Measurements from ENCODE around the gene BDH2. TPM values are rescaled to one million over a fixed set of nuclear protein-coding genes. Genes with fewer than 3 reads are reported as not detected.

The BDH2 gene
- total and polyA plus RNA-seq, 9 donors = 34.1 to 66.2 (median 47.8) TPM

DNA sequence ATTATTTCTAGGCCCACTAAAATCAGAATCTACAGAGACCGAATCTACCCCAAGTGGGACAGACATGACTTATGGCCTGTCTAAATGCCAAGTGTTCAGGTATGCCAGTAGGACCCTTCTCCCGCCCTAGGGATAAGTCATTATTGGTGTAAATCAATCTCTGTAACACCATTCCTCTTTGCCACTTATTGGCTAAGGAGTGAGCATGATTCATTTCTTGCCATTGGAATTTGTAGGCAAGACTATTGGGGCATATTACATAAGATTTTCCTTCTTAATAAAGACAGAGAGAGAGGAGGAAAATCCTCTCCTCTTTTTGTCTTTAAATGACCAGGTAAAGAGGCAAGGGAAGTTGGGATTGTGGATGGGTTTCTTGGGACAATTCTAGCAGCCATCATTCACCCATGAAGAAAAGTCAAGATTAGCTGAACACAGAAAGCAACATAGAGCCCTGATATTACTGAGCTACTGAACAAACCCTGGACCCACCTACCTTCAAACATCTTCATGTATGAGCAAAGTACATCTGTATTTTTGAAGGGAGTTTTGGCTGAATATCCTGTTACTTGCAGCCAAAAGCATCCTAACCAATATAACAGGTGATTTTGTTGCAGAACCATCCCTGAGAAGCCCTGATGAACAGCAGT lies 25.7 kb downstream of the BDH2 start:
- no CpG with 5 or more reads among the region's 2 CpGs for WGBS (ENCODE audit: insufficient coverage)

DNA sequence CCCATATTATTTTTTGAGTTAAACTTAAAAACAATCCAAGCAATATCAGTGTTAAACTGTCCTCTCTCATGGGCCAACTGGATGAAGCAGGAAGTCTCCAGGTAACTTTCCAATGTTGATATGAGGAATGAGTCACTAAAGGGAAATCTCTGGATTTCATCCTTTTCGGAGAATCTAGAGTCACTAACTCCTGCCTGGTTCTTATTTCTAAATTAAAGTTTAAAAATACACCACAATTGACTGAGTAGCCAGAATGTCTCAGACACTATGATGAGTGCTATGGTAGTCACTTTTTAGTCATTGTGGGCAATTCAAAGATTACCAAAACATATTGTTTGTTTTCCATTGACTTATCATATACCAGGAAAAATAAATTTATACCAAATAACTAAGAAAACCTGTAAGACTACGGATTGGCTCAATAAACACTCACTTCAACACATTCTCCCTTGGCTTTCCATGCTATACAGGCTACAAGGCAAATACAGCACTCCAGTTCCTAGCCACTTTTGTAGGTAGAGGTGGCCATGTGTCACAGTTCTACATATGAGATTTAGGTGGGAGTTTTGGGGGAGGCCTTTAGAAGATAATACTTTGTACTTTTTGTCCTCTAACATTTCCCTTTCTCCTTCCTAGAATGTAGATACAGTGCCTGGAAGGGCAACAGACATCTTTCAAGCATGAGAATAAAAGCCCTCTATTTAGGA lies 31.6 kb downstream of the BDH2 start:
- Histone ChIP-seq H3K27ac (ENCODE audit: low read length) (no peak overlapping the region), H3K36me3 (ENCODE audit: control insufficient read depth, insufficient read depth, low read length) (peaks cover 5% of the 10 kb centered on the region), H3K27me3 (ENCODE audit: control insufficient read depth, insufficient read depth, low read length) (no peaks in the 10 kb centered on the region), H3K4me3 (ENCODE audit: low read length) (no peak overlapping the region), H3K9me3 (replicated peaks; ENCODE audit: control insufficient read depth, low read depth, low read length) (no peaks in the 10 kb centered on the region), H3K4me1 (ENCODE audit: control insufficient read depth, insufficient read depth, low read length) (no peaks in the 10 kb centered on the region)
- WGBS (ENCODE audit: insufficient coverage) = no CpG with 5 or more reads among the region's 2 CpGs
- DNase-seq = no peak

More for the DNA sequence above, 25.7 kb downstream of the BDH2 start:
- H3K27me3 ChIP-seq (ENCODE audit: control insufficient read depth, insufficient read depth, low read length) = no peaks in the 10 kb centered on the region
- no peaks in the 10 kb centered on the region for H3K9me3 ChIP-seq (replicated peaks; ENCODE audit: control insufficient read depth, low read depth, low read length)
- no peak for DNase-seq
- peaks cover under 1% of the 10 kb centered on the region for H3K36me3 ChIP-seq (ENCODE audit: control insufficient read depth, insufficient read depth, low read length)
- H3K27ac ChIP-seq (ENCODE audit: low read length) = no peak overlapping the region
- H3K4me3 ChIP-seq (ENCODE audit: low read length) = no peak overlapping the region
- peaks cover 8% of the 10 kb centered on the region for H3K4me1 ChIP-seq (ENCODE audit: control insufficient read depth, insufficient read depth, low read length)

DNA sequence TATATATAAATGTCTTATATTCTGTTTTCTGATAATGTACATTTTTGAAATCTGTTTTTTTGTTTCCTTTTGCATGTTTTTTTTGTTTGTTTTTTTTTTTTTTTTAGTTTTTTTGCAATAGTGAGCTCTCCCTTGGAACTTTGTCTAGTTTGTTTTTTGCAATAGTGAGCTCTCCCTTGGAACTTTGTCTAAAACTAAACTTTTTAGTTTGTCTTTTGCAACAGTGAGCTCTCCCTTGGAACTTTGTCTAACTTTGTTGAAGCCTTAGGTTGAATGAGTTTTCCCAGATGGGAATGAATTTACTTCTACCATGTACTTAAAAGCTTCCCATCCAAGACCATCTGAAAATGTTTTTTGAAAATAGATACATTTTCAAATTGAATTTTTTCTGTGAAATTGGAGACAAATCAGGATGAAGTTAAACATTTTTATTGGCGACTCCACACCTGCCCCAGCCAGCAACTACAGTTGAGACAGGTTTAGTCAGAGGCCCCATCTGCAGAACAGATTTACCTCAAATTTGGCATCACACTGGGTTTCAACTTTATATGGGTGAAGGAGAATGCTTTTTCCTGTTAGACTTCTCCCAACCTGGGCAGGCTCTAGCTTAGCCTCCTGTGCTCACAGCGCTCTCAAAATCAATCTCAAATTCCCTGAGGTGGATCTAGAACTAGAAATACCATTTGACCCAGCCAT lies 39.0 kb downstream of the BDH2 start:
- no peak overlapping the region for H3K27ac ChIP-seq (ENCODE audit: low read length)
- no peaks in the 10 kb centered on the region for H3K4me1 ChIP-seq (ENCODE audit: control insufficient read depth, insufficient read depth, low read length)
- no peaks in the 10 kb centered on the region for H3K36me3 ChIP-seq (ENCODE audit: control insufficient read depth, insufficient read depth, low read length)
- no CpG with 5 or more reads among the region's 2 CpGs for WGBS (ENCODE audit: insufficient coverage)
- no peaks in the 10 kb centered on the region for H3K9me3 ChIP-seq (replicated peaks; ENCODE audit: control insufficient read depth, low read depth, low read length)
- H3K27me3 ChIP-seq (ENCODE audit: control insufficient read depth, insufficient read depth, low read length) = no peaks in the 10 kb centered on the region
- DNase-seq = peak; percentile 29
- H3K4me3 ChIP-seq (ENCODE audit: low read length) = no peak overlapping the region

DNA sequence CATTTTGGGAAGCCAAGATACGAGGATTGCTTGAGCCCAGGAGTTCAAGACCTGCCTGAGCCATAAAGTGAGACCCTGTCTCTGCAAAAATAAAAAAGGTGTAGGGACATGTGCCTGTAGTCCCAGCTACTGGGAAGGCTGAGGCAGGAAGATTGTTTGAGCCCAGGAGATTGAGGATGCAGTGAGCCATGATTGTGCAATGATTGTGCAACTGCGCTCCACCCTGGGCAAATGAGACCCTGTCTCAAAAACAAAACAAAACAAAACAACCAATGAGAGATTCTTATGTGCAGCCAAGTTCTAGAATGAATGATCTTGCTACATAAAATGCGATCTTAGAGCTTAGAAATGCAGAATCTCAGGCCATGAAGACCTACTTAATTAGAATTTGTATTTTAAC lies 45.6 kb downstream of the BDH2 start:
- H3K36me3 ChIP-seq (ENCODE audit: control insufficient read depth, insufficient read depth, low read length) = peaks cover 3% of the 10 kb centered on the region
- no peaks in the 10 kb centered on the region for H3K9me3 ChIP-seq (replicated peaks; ENCODE audit: control insufficient read depth, low read depth, low read length)
- DNase-seq = no peak
- H3K4me1 ChIP-seq (ENCODE audit: control insufficient read depth, insufficient read depth, low read length) = no peaks in the 10 kb centered on the region
- H3K4me3 ChIP-seq (ENCODE audit: low read length) = no peak overlapping the region
- no peak overlapping the region for H3K27ac ChIP-seq (ENCODE audit: low read length)
- H3K27me3 ChIP-seq (ENCODE audit: control insufficient read depth, insufficient read depth, low read length) = no peaks in the 10 kb centered on the region
- 91% methylated on average over 1 of the region's 3 CpGs for WGBS (ENCODE audit: insufficient coverage)

DNA sequence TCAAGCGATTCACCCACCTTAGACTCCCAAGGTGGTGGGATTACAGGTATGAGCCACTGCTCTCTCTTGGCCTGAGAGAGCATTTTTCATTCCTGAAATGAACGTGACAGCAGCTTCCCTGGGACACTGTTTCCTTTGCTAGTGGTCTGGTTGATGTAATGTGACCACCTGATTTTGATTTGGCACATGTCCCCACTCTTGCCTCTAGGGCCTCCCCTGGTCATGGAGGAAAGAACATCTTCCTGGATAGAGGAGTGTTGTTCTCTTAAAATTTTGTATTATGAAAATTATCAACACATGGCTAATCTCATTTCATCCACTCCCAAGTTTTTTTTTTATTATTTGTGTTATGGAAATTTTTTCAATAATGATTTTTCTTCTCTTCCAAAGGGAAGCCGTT lies 46.9 kb downstream of the BDH2 start:
- no peak for DNase-seq
- Histone ChIP-seq H3K27me3 (ENCODE audit: control insufficient read depth, insufficient read depth, low read length) (no peaks in the 10 kb centered on the region), H3K4me1 (ENCODE audit: control insufficient read depth, insufficient read depth, low read length) (no peaks in the 10 kb centered on the region), H3K36me3 (ENCODE audit: control insufficient read depth, insufficient read depth, low read length) (peaks cover 5% of the 10 kb centered on the region), H3K4me3 (ENCODE audit: low read length) (no peak overlapping the region), H3K9me3 (replicated peaks; ENCODE audit: control insufficient read depth, low read depth, low read length) (no peaks in the 10 kb centered on the region), H3K27ac (ENCODE audit: low read length) (no peak overlapping the region)
- WGBS (ENCODE audit: insufficient coverage) = no CpG with 5 or more reads among the region's 3 CpGs

DNA sequence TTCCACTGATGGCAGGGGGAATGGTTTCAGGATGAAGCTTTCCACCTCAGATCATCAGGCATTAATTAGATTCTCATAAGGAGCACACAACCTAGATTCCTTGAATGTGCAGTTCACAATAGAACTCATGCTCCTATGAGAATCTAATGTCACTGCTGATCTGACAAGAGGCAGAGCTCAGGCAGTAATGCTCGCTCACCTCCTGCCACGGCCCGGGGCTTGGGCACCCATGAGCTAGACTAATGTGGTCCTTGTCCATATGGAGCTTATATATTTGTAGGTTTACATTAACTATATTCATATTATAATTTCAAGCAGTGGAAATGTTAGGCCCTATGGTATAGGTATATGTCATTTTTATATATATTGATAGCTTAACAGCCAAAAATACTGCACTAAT lies 47.5 kb downstream of the BDH2 start:
- Histone ChIP-seq H3K4me3 (ENCODE audit: low read length) (no peak overlapping the region), H3K4me1 (ENCODE audit: control insufficient read depth, insufficient read depth, low read length) (no peaks in the 10 kb centered on the region), H3K36me3 (ENCODE audit: control insufficient read depth, insufficient read depth, low read length) (peaks cover 5% of the 10 kb centered on the region), H3K9me3 (replicated peaks; ENCODE audit: control insufficient read depth, low read depth, low read length) (no peaks in the 10 kb centered on the region), H3K27me3 (ENCODE audit: control insufficient read depth, insufficient read depth, low read length) (no peaks in the 10 kb centered on the region), H3K27ac (ENCODE audit: low read length) (no peak overlapping the region)
- no peak for DNase-seq
- no CpG with 5 or more reads among the region's 3 CpGs for WGBS (ENCODE audit: insufficient coverage)

DNA sequence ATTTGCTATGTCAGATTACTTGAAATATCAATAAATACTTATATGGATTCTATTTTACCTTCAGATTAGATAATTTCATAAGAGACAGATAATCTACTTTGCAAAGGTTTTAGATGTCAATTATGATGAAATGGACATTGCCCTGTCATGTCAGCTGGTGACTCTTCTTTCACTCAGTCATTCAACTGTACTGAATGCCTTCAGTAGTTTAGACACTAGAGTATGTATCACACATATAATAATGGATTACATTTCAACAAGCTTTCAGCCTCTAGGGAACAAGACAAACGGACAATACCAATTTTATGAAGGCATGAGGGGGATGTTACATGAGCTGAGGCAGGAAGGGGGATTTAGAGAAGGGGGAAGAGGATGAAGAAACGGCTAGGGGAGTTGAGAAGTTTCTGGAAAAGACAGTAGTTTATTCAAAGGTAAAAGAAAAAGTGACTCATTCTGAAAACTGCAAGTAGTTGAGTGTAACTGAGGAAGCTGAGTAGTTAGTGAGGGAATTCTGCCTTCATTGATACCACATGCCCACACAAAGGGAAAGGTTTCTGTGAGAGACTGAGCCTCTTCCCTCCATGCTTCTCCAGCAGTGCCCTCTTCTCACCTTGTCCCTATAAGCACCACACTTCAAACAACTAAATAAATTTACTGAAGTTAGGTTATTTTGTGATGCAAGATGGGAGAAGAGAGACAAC lies 48.7 kb downstream of the BDH2 start:
- 40% methylated on average over 1 of the region's 2 CpGs for WGBS (ENCODE audit: insufficient coverage)
- Histone ChIP-seq H3K36me3 (ENCODE audit: control insufficient read depth, insufficient read depth, low read length) (peaks cover 7% of the 10 kb centered on the region), H3K9me3 (replicated peaks; ENCODE audit: control insufficient read depth, low read depth, low read length) (no peaks in the 10 kb centered on the region), H3K4me1 (ENCODE audit: control insufficient read depth, insufficient read depth, low read length) (no peaks in the 10 kb centered on the region), H3K27me3 (ENCODE audit: control insufficient read depth, insufficient read depth, low read length) (no peaks in the 10 kb centered on the region), H3K4me3 (ENCODE audit: low read length) (no peak overlapping the region), H3K27ac (ENCODE audit: low read length) (no peak overlapping the region)
- no peak for DNase-seq

DNA sequence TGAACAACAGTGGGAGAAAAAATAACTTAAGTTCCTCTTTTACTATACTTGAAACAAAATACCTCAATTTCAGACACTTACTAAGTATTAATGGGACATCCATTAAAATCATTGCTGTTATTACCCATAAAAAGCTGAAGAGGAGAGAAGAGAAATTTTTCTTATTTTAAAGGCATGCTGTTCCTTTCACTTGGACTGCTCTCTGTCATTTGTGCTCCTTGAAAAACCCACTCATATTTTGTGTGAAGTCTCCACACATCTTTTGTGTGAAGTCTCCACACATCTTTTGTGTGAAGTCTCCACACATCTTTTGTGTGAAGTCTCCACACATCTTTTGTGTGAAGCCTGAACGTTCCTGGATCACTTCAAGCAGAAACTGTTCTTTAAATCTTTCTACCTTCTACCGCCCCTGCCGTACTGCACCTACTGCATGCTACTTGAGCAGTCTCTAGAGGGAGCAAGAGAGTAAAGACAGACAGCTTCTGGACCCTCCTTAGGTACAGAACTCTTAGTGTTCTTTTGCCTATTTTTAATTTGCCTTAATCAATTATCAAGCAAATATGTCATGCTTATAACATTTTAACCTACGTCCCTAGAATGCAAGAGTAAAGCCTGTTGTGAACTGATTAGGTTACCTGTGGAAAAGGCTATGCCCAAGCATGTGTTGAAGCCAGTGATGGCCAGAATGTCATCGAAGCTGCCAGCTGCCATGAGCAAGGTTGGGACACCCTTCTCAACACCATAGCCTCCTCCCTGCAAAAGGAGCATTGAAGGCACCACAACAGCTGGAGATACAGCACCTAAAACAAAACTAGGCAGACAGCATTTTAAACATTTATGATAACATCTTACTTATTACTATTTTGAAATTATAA lies 53.0 kb downstream of the BDH2 start:
- no peak overlapping the region for H3K4me3 ChIP-seq (ENCODE audit: low read length)
- H3K27me3 ChIP-seq (ENCODE audit: control insufficient read depth, insufficient read depth, low read length) = no peaks in the 10 kb centered on the region
- peaks cover 7% of the 10 kb centered on the region for H3K36me3 ChIP-seq (ENCODE audit: control insufficient read depth, insufficient read depth, low read length)
- peak; percentile 40 for DNase-seq
- H3K27ac ChIP-seq (ENCODE audit: low read length) = no peak overlapping the region
- WGBS (ENCODE audit: insufficient coverage) = 0% methylated on average over 1 of the region's 5 CpGs
- H3K9me3 ChIP-seq (replicated peaks; ENCODE audit: control insufficient read depth, low read depth, low read length) = no peaks in the 10 kb centered on the region
- no peaks in the 10 kb centered on the region for H3K4me1 ChIP-seq (ENCODE audit: control insufficient read depth, insufficient read depth, low read length)

DNA sequence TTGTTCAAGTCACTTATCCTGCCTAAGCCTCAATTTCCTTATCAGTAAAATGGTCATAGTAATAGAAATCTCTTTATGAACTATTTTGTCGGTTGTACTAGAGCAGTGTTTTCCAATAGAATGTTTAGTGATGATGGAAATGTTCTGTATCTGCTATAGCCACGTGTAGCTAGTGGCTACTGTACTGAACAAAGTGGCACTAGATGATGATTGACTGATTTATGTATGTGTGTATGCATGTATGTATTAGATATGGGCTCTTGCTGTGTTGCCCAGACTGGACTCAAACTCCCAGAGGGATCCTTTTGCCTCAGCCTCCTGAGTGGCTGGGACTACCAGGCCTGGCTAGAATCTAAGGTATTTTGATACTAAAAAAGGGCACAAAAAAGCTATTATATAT lies 55.5 kb downstream of the BDH2 start:
- H3K4me1 ChIP-seq (ENCODE audit: control insufficient read depth, insufficient read depth, low read length) = no peaks in the 10 kb centered on the region
- H3K9me3 ChIP-seq (replicated peaks; ENCODE audit: control insufficient read depth, low read depth, low read length) = no peaks in the 10 kb centered on the region
- H3K36me3 ChIP-seq (ENCODE audit: control insufficient read depth, insufficient read depth, low read length) = peaks cover 4% of the 10 kb centered on the region
- no peak overlapping the region for H3K27ac ChIP-seq (ENCODE audit: low read length)
- H3K27me3 ChIP-seq (ENCODE audit: control insufficient read depth, insufficient read depth, low read length) = no peaks in the 10 kb centered on the region
- H3K4me3 ChIP-seq (ENCODE audit: low read length) = no peak overlapping the region
- WGBS (ENCODE audit: insufficient coverage) = 100% methylated on average over 1 of the region's 2 CpGs
- no peak for DNase-seq
